Stimulated activated CD4-positive, alpha-beta T cell treated with anti-CD3 and anti-CD28 coated beads, TNF-alpha, amount 100 ng/mL, for 4 hours (primary cell): ENCODE measurements around the gene DIDO1.

Experiments
- DNase-seq, 3 experiments: peaks; one replicate each; pipeline ENCODE4 v3.0.0-alpha.2; 2020; ENCODE audit warnings: low read depth in 3 of 3

The DIDO1 gene

GRCh38 chr20:62910777-62911497 lies 15.4 kb downstream of the DIDO1 start:
- no peak for DNase-seq

- DNase-seq = no peak
Observed at GRCh38 chr20:62910217-62910766, 16.0 kb downstream of the DIDO1 start.

- DNase-seq = no peak
Observed at GRCh38 chr20:62908971-62909791, 17.1 kb downstream of the DIDO1 start.

DNA sequence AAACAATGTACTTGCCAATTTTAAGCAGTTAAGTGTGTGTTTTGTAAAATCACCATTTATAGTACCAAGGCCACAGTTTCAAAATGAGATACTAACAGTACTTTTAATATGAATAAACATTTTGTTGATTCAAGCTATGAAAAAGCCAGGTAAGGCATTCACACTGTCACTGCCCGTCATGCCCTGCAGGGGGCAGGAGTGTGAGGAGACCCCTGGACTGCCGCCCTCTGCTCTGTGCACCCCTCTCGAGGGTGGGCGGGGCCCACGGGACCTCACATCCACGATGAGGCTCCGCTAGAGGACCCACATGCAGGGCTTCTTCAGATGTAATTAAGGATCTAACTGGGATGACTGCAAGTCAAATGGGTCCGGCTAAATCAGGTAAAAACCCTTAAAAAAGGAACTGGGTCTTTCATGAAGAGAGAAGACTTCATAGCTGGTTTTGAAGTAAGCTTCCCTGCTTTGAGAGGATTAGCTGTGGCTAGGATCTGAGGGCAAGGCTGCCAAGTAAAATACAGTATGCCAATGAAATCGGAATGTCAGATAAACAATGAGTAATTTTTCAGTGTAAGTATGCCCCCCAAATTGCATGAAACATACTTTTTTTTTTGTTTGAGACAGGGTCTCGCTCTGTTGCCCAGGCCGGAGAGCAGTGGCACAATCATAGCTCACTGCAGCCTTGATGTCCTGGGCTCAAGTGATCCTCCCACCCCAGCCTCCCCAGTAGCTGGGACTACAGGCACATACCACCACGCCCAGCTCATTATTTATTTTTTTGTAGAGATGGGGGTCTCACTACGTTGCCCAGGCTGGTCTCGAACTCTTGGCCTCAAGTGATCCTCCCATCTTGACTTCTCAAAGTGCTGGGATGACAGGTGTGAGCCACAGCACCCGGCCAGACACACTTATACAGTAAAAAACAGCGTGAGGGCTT lies 18.7 kb downstream of the DIDO1 start:
- no peak for DNase-seq

DNA sequence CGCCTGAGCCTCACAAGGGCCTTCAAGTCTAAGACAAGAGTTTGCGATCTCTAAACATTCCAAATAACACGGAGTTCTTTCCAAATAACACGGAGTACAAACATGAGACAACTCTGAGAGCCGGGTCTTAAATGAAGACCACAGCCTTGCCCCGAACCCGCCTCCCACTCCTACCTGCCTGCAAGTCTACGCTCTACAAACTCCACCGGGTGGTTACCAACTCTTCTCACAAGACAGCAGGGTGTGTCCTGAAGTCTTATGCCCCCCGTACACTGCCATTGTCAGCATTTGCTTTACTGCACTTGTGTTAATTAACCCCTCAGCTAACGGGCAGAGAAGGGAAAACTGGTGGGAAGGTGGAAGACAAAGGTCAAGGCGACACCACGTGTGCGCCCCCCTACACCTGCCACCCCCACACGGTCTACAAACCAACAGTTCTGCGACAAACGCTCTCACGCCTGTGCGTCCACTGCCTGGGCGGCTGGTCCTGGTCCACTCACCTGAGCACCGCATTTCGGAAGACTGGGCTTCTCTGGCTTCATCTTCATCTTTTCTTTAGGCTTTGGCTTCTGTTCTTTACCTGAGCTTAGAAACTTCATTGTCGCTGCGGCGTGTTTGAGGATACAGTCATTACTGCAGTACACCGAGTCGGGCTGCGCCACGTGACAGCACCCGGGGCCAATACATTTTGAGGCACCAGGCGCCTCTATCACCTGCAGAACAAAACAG lies 19.5 kb downstream of the DIDO1 start:
- no peak for DNase-seq

GRCh38 chr20:62906209-62906608 lies 20.1 kb downstream of the DIDO1 start:
- DNase-seq = no peak

DNA sequence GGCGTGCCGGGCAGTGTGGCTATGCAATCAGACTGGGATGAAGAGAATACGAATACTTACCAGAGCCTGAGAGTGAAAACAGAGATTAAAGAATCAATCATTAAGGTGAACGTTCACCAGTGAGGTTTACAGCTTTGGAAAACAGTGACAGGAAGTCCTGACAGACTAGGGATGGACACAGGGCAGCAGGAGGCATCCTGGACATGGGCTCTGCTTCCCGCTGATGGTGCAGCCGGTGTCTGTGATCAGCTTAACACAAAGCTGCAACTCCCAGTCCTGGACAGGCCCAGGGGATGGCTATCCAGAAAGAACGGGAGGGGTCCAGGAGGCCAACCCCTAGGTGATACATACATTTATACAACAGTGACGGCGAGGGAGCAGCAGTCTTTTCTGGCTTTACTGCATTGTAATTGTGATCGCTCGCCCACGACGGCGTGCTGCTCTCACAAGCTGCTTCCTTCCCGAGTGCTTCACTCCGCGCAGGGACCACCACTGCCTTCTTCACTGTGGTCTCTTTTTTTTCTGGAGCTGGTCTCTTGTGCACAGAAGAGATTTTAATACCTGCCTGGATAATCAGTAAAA lies 20.7 kb downstream of the DIDO1 start:
- no peak for DNase-seq

GRCh38 chr20:62902926-62903615 lies 23.2 kb downstream of the DIDO1 start:
- DNase-seq = no peak

DNA sequence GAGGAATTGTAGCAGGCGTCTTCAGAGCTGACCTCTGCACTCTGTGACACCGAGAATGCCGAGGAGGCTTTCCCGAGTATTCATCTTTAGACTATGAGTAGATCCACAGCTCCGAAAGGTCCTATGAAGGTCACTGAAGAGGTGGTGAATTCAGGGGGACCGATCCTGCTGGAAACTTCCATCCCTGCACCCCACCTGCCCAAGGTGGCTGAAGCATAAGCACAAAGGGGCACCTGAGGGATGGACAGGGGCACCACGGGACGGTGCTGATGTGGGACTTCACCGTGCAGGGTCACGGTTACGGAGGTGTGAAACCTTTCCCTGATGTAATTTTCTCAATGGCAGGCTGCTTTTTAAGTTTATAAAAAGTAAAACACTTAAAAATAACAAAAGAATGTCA lies 24.4 kb downstream of the DIDO1 start:
- no peak for DNase-seq

DNA sequence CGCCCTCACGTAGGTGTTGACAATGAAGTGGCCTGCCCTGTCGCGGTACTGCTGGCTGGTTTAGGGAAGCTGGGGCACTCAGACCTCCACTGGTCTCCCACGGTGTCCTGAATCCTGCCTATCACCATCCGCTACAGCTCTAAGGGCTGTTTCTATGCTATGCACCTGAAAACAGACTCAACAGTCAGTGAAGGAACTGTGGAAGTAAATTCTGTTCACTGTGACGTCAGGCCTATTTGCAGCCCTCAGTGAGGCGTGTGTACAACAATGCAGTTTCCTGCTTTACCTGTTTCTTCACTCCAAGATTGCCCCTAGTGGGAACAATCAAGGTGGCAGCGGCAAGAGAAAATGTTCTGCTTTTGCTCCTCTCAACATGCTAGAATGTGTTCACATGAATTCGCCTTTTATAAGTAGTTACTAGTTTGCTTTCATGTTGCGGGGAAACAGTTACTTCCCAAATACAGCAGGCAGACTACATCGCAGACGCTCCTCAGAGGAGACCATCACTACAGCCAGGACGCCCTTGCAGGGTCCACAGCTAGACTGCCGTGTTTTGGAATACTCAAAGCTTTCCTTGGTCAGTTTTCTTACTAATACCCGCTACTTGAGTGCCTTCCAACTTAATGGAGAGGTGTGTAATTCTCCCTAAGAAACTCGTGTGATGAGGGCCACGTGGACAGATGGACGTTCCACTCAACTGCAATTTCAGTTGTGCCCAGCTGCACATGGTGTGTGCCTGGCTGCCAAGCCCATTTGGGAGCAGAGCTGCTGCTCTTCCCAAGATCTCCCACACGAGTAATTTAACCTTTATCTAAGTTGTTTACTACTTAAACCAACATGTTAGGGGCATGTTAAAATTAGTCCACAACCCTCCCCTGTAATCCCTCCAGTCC lies 25.4 kb downstream of the DIDO1 start:
- no peak for DNase-seq

DNA sequence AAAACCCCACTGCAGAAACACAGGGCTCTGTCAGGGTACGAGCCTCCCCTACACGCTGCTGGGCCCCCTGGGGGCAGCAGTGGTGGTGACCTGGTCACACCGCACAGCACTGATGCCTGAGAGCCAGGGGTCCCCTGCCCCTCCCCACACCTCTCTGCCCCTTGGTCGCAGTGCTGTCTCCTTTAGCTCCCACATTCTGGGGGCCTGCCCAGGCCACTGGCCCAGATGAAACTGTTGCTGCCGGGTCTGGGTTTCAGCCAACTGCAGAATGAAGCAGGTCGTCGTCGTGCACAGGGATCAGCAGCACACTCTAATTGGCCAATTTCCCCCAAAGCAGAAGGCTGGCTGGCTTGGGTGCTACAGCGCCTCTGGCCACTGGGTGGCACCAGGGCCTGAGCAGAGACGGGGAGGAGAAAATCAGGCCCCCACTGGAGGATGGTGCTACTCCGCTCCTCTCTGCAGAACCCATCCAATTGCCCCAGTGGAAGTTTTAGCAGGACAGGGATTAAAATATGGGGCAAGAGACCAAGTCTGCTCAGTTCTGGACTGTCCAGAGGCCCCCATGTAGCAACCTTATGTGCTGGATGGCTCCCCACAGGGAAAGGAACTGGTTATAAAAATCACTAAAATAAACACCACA lies 26.1 kb downstream of the DIDO1 start:
- DNase-seq = peak; percentile 49 to 54 (median 50)

- DNase-seq = no peak
Observed at GRCh38 chr20:62899633-62900051, 26.7 kb downstream of the DIDO1 start.

DNA sequence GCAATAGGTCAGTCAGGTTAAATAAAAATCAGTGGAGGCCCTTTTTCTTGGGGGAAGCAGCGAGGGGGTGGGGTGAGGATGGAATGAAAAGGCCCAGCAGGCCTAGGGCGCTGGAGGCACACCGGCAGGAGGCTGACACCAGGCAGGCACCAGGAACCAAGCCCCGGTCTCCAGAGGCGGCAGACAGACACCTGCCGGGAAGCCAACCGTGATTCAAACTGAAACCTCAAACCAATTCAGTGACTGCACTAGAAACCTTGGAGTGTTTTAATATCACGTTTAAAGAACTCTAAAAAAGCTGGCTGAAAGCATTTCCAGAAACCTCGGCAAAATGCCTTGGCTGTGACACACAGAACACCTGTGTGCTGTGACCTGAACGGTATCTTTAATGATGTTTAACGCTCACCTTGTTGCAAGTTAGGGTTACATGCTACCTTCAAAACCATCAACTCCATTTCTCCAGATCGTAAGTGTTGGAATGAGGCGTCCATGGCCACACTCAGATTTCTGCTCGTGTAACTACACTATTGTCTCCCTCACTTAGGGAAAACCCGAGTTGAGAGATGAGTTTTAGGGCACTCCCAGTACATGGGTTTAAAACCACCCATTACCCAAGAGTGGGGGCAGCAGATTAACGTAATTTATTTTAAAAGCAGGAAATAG lies 27.2 kb downstream of the DIDO1 start:
- no peak for DNase-seq

- no peak for DNase-seq
Observed at GRCh38 chr20:62898093-62898964, 28.0 kb downstream of the DIDO1 start.

- no peak for DNase-seq
Observed at GRCh38 chr20:62897666-62898065, 28.6 kb downstream of the DIDO1 start.

DNA sequence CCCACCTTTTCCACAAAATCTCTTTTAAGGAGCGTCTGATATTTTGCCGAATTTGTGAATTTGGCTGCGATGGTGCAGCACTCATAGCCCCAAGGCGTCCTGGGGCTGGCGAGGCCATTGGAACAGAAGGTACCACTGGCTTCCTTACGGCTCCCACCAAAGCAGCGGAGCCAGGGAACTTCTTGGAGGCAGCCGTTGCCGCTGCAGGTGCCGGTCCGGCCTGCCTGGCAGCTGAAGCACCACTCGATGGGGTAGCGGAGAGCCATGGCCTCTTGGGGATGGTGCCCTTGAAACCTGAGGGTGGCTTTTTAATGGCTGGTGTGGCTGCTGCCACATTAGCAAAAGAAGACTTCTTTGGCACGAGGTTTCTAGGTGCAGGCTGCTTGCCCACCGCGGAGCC lies 29.8 kb downstream of the DIDO1 start:
- DNase-seq = no peak

GRCh38 chr20:62895539-62895938 lies 30.8 kb downstream of the DIDO1 start:
- no peak for DNase-seq
